GM06990 (cell line): ENCODE data around the gene AMER2.

ENCODE experiments used
- DNase-seq: peaks from one replicate; pipeline ENCODE4 v3.0.0-alpha.2; 2011; ENCODE audit not compliant: insufficient read length; ENCODE audit errors: extremely low read depth
- H3K27me3 ChIP-seq: replicated peaks from 2 replicates; pipeline ENCODE4 v1.6.0; 2011; ENCODE audit warnings: low read length; ENCODE audit not compliant: control insufficient read depth, insufficient read depth
- H3K36me3 ChIP-seq: 2 replicates; pipeline ENCODE4 v1.5.1; 2011; ENCODE audit warnings: low read length; ENCODE audit not compliant: control insufficient read depth, insufficient read depth
- H3K4me3 ChIP-seq: replicated peaks from 2 replicates; pipeline ENCODE4 v1.5.1; 2011; ENCODE audit warnings: low read depth, mild to moderate bottlenecking, control low read depth, low read length
- TF ChIP-seq, protein P1 (sequence below): IDR thresholded peaks from 2 replicates; pipeline ENCODE4 v1.5.1; 2011; ENCODE audit warnings: low read length, control low read depth, mild to moderate bottlenecking, inconsistent platforms; ENCODE audit not compliant: insufficient read depth, poor library complexity, severe bottlenecking

AMER2 gene

DNA sequence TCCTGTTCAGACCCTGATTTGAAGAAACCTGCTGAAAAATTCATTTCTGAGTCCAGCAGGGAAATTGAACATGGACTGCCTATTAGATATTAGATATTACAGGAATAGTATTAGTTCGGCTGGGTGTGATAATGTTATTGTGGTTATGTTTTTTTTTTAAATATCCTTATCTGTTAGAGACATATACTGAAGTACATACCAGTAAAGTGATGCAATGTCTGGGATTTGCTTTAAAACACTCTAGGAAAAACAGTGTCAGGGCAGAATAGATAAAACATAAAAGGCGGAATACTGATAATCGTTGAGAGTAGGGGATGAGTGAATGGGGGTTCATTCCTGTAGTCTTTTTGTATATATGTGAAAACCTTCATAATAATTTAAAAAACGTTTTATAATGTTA lies 28.7 kb upstream of the AMER2 start:
- H3K4me3 ChIP-seq: no peak overlapping the region
- no peaks in the 10 kb centered on the region; the same call in none of the 2 replicates for H3K27me3 ChIP-seq
- TF ChIP-seq, protein P1, sequence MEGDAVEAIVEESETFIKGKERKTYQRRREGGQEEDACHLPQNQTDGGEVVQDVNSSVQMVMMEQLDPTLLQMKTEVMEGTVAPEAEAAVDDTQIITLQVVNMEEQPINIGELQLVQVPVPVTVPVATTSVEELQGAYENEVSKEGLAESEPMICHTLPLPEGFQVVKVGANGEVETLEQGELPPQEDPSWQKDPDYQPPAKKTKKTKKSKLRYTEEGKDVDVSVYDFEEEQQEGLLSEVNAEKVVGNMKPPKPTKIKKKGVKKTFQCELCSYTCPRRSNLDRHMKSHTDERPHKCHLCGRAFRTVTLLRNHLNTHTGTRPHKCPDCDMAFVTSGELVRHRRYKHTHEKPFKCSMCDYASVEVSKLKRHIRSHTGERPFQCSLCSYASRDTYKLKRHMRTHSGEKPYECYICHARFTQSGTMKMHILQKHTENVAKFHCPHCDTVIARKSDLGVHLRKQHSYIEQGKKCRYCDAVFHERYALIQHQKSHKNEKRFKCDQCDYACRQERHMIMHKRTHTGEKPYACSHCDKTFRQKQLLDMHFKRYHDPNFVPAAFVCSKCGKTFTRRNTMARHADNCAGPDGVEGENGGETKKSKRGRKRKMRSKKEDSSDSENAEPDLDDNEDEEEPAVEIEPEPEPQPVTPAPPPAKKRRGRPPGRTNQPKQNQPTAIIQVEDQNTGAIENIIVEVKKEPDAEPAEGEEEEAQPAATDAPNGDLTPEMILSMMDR: no peak
- H3K36me3 ChIP-seq: no peaks in the 10 kb centered on the region
- no peak for DNase-seq

DNA sequence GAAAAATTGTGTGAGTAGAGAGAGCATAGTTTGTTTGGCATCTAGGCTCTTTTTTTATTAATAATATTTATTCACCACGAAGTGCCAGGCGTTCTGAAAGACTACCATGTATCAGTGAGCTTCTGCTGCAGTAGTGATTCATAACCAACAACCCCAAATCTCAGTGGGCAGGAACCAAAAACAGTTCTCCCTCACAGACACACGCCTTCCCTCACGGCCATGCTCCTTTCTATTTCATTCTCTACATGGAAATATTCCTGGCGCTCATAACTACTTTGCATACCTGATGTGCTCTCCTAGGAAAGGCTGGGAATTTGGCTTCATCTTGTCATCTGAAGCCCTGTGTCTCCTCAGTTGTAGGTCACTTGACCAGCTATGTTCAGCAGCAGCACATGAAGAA lies 26.6 kb upstream of the AMER2 start:
- Histone ChIP-seq H3K27me3 (no peaks in the 10 kb centered on the region; the same call in none of the 2 replicates), H3K4me3 (no peak overlapping the region), H3K36me3 (no peaks in the 10 kb centered on the region)
- no peak for DNase-seq
- TF ChIP-seq, protein P1: no peak

DNA sequence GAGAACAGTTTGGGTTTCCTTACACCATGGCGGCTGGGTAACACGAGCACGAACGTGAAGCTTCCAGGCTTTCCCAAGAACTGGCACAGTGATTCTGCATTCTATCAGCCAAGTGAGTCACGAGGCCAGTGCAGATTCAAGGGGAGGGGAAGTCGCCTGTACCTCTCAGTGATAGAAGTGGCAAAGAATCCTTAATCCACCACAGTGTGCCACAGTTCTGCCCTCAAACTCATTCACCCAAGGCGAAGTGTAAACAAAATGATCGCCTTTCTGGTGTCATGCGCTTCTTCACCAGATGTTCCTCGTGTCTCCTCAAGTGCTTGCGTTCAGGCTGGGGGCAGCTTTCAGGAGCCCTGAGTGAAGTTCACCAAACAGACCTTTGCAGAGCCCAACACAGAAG lies 24.9 kb upstream of the AMER2 start:
- Histone ChIP-seq H3K36me3 (no peaks in the 10 kb centered on the region), H3K4me3 (no peak overlapping the region), H3K27me3 (no peaks in the 10 kb centered on the region; the same call in none of the 2 replicates)
- DNase-seq: no peak
- TF ChIP-seq, protein P1: no peak

DNA sequence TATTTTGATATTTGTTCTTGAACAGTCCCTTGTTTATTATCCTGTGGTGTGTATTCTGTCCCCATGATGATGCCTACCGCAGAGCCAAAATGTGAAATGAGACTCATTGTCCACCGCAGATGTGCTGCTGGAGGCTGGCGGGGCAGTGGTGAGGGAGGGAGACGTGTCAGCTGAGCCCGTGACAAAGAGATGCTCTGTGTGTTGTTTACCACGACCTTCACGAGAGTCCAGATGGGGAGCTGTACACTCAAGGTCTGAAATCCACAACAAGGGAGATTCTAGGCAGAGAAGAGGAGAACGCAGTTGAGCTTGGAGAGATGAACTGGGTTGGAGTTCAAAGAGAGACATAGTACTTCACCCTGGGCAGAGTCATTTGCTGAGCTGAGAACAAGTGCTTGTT lies 20.8 kb upstream of the AMER2 start:
- Histone ChIP-seq H3K36me3 (no peaks in the 10 kb centered on the region), H3K27me3 (no peaks in the 10 kb centered on the region), H3K4me3 (no peak overlapping the region)
- TF ChIP-seq, protein P1: no peak
- no peak for DNase-seq

DNA sequence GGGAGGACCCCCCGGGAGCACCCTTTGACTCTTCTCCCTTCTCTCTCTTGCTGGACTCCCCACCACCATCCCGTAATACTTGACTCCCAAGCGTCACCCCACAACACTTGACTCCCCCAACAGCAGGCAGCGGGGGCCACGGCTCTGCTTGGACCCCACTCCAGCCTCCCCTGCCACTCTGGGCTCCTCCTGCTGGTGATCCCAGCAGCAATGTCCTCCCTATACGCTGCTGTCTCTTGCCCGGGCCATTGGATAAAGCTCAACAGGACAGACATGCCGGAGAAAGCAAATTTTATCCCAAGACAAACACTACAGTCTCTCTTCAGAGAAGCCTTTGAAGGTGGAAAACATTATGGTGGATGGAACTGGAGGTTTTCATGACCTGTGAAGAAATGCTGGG lies 20.4 kb upstream of the AMER2 start:
- DNase-seq: no peak
- no peak overlapping the region for H3K4me3 ChIP-seq
- no peaks in the 10 kb centered on the region for H3K27me3 ChIP-seq
- TF ChIP-seq, protein P1: no peak
- H3K36me3 ChIP-seq: no peaks in the 10 kb centered on the region

DNA sequence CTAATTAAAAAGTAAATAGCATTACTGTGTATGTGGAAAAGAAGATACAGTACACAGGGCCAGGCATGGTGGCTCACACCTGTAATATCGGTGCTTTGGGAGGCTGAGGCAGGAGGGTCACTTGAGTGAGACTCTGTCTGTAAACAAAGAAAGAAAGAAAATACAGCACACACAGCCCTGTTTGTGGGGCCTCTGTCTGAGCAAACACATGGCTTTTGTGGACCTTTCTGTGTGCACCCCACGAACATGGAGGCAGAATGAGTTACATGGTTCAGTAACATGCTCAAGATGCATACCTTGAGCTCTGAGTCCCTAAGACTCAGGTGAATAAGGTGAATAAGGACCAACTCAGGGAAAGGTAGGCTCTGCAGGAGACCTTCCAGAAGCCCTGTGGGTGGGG lies 20.0 kb upstream of the AMER2 start:
- TF ChIP-seq, protein P1: no peak
- H3K4me3 ChIP-seq: no peak overlapping the region
- no peaks in the 10 kb centered on the region for H3K36me3 ChIP-seq
- DNase-seq: no peak
- H3K27me3 ChIP-seq: no peaks in the 10 kb centered on the region
